H9 (cell line): ENCODE results near the gene BRD7. TPM values are rescaled to one million over a fixed set of nuclear protein-coding genes. Genes with fewer than 3 reads are reported as not detected.
"Not testable (repeated sequence)": the region's sequence is repeated elsewhere in the genome, so short reads cannot be mapped to it uniquely, and the experiment has no call there.

Experiments used
- DNase-seq: peaks from one replicate; pipeline ENCODE4 v3.0.0-alpha.2; 2017
- H2AFZ ChIP-seq: one replicate; pipeline ENCODE4 v1.6.1; 2013; ENCODE audit warnings: mild to moderate bottlenecking, low read length, control low read depth, moderate library complexity
- H2AK5ac ChIP-seq: 2 replicates; pipeline ENCODE4 v1.6.1; 2013; ENCODE audit warnings: low read length, control low read depth, mixed read lengths; ENCODE audit not compliant: insufficient read length
- H2BK120ac ChIP-seq: one replicate; pipeline ENCODE4 v1.6.1; 2013; ENCODE audit warnings: low read depth, mild to moderate bottlenecking, low read length, control low read depth, inconsistent platforms; ENCODE audit not compliant: poor library complexity, severe bottlenecking
- H2BK12ac ChIP-seq: 2 replicates; pipeline ENCODE4 v1.6.1; 2013; ENCODE audit warnings: low read length, control low read depth, mixed read lengths, low read depth; ENCODE audit not compliant: insufficient read length
- H2BK15ac ChIP-seq: 2 replicates; pipeline ENCODE4 v1.6.1; 2013; ENCODE audit warnings: low read depth, low read length, control low read depth
- H2BK20ac ChIP-seq: one replicate; pipeline ENCODE4 v1.6.1; 2013; ENCODE audit warnings: low read depth, mild to moderate bottlenecking, low read length, control low read depth, inconsistent platforms; ENCODE audit not compliant: poor library complexity, severe bottlenecking
- H2BK5ac ChIP-seq: 2 replicates; pipeline ENCODE4 v1.6.1; 2013; ENCODE audit warnings: low read length, control low read depth, mixed read lengths; ENCODE audit not compliant: insufficient read length
- H3K14ac ChIP-seq: 2 replicates; pipeline ENCODE4 v1.6.1; 2013; ENCODE audit warnings: low read length, control low read depth; ENCODE audit not compliant: insufficient read depth
- H3K18ac ChIP-seq: 2 replicates; pipeline ENCODE4 v1.6.1; 2013; ENCODE audit warnings: low read depth, mild to moderate bottlenecking, mixed read lengths, low read length, control low read depth; ENCODE audit not compliant: insufficient read length
- H3K23ac ChIP-seq: 2 replicates; pipeline ENCODE4 v1.6.1; 2013; ENCODE audit warnings: low read length, control low read depth, mixed read lengths, low read depth; ENCODE audit not compliant: insufficient read length
- H3K23me2 ChIP-seq: 2 replicates; pipeline ENCODE4 v1.6.1; 2013; ENCODE audit warnings: low read depth, mild to moderate bottlenecking, mixed read lengths, low read length, control low read depth; ENCODE audit not compliant: insufficient read length, poor library complexity, severe bottlenecking
- H3K27ac ChIP-seq: 2 replicates; pipeline ENCODE4 v1.5.1; 2013; ENCODE audit warnings: low read length, control low read depth, mixed read lengths, low read depth; ENCODE audit not compliant: insufficient read length
- H3K27me3 ChIP-seq: 2 replicates; pipeline ENCODE4 v1.6.1; 2013; ENCODE audit warnings: low read length, control low read depth, inconsistent platforms; ENCODE audit not compliant: insufficient read depth
- H3K4ac ChIP-seq: 2 replicates; pipeline ENCODE4 v1.6.1; 2013; ENCODE audit warnings: low read depth, mild to moderate bottlenecking, control low read depth, inconsistent platforms, low read length, moderate library complexity
- H3K4me1 ChIP-seq: 2 replicates; pipeline ENCODE4 v1.6.1; 2013; ENCODE audit warnings: low read length, control low read depth, inconsistent platforms; ENCODE audit not compliant: insufficient read depth
- H3K4me2 ChIP-seq: 2 replicates; pipeline ENCODE4 v1.6.1; 2013; ENCODE audit warnings: low read length, control low read depth, mixed read lengths; ENCODE audit not compliant: insufficient read length, insufficient read depth
- H3K56ac ChIP-seq: 2 replicates; pipeline ENCODE4 v1.6.1; 2013; ENCODE audit warnings: low read depth, mild to moderate bottlenecking, mixed read lengths, low read length, control low read depth; ENCODE audit not compliant: insufficient read length
- H3K79me1 ChIP-seq: 2 replicates; pipeline ENCODE4 v1.6.1; 2013; ENCODE audit warnings: low read depth, mild to moderate bottlenecking, moderate library complexity, low read length, control low read depth, inconsistent platforms; ENCODE audit not compliant: insufficient read depth, poor library complexity, severe bottlenecking
- H3K79me2 ChIP-seq: 2 replicates; pipeline ENCODE4 v1.6.1; 2013; ENCODE audit warnings: low read length, control low read depth, inconsistent platforms; ENCODE audit not compliant: insufficient read depth
- H3K9ac ChIP-seq: 2 replicates; pipeline ENCODE4 v1.6.1; 2013; ENCODE audit warnings: low read length, control low read depth, mixed read lengths; ENCODE audit not compliant: insufficient read length; ENCODE audit errors: extremely low read depth
- H3K9me3 ChIP-seq: one replicate; pipeline ENCODE4 v1.6.1; 2013; ENCODE audit warnings: low read depth, low read length, inconsistent platforms; ENCODE audit not compliant: control insufficient read depth
- H3T11ph ChIP-seq: one replicate; pipeline ENCODE4 v1.6.1; 2013; ENCODE audit warnings: mild to moderate bottlenecking, low read length, control low read depth, inconsistent platforms
- H4K20me1 ChIP-seq: one replicate; pipeline ENCODE4 v1.6.1; 2013; ENCODE audit not compliant: control insufficient read depth, insufficient read length, insufficient read depth
- H4K5ac ChIP-seq: 2 replicates; pipeline ENCODE4 v1.6.1; 2013; ENCODE audit warnings: low read depth, mild to moderate bottlenecking, mixed read lengths, low read length, control low read depth; ENCODE audit not compliant: insufficient read length
- H4K8ac ChIP-seq: replicated peaks from 2 replicates; pipeline ENCODE4 v1.6.1; 2013; ENCODE audit warnings: low read length, control low read depth, mixed read lengths, low read depth; ENCODE audit not compliant: insufficient read length
- H4K91ac ChIP-seq: 2 replicates; pipeline ENCODE4 v1.6.1; 2013; ENCODE audit warnings: low read depth, mild to moderate bottlenecking, moderate library complexity, mixed read lengths, low read length, control low read depth; ENCODE audit not compliant: insufficient read length
- H3K27ac Mint-ChIP-seq, 3 experiments: 2 replicates in 2 of 3; 3 replicates in 1 of 3; pipeline ENCODE4 v1.8.0; 2020 to 2021; ENCODE audit warnings: mixed read lengths in 3 of 3, mild to moderate bottlenecking in 1 of 3, moderate library complexity in 1 of 3
- H3K27me3 Mint-ChIP-seq: 2 replicates; pipeline ENCODE4 v1.8.0; 2021; ENCODE audit warnings: low read depth, mild to moderate bottlenecking, moderate library complexity, mixed read lengths
- H3K36me3 Mint-ChIP-seq, 3 experiments: 2 replicates in 2 of 3; 3 replicates in 1 of 3; pipeline ENCODE4 v1.8.0; 2020 to 2021; ENCODE audit warnings: low read depth in 3 of 3, mixed read lengths in 3 of 3; ENCODE audit not compliant: insufficient read depth in 1 of 3
- H3K4me1 Mint-ChIP-seq, 2 experiments: 2 replicates each; pipeline ENCODE4 v1.8.0; 2020; ENCODE audit warnings: mixed read lengths in 2 of 2
- H3K4me3 Mint-ChIP-seq, 2 experiments: 2 replicates in 1 of 2; 3 replicates in 1 of 2; pipeline ENCODE4 v1.8.0; 2020 to 2021; ENCODE audit warnings: mild to moderate bottlenecking in 2 of 2, mixed read lengths in 2 of 2, moderate library complexity in 1 of 2
- H3K9me3 Mint-ChIP-seq, 2 experiments: 2 replicates in 1 of 2; 3 replicates in 1 of 2; pipeline ENCODE4 v1.8.0; 2020; ENCODE audit warnings: mild to moderate bottlenecking in 2 of 2, mixed read lengths in 2 of 2, moderate library complexity in 1 of 2
- WGBS: extraction: QIAGEN DNeasy Blood & Tissue Kit; methylation state at CpG from one replicate; pipeline ENCODE4 v1.1.7; 2013; ENCODE audit warnings: missing lambda C conversion rate, low lambda C conversion rate, mixed read lengths; ENCODE audit not compliant: insufficient read length; ENCODE audit errors: extremely low coverage; 5-methylcytosine and 5-hydroxymethylcytosine counted together
- total RNA-seq: library from RNA; stranded (reverse); gene quantifications from 2 replicates; pipeline ENCODE4 v1.2.1, GENCODE V29; 2021

Gene BRD7
- total RNA-seq, 1 experiment from 2014 or later = 112 TPM

GRCh38 chr16:50343566-50343965, 25.2 kb downstream of the BRD7 start:
- H3K18ac ChIP-seq, H4K20me1 ChIP-seq, H3K79me1 ChIP-seq, H2AK5ac ChIP-seq, H3K27me3 Mint-ChIP-seq, H3K4me3 Mint-ChIP-seq, DNase-seq, H3K4me2 ChIP-seq, H3K79me2 ChIP-seq, H2BK5ac ChIP-seq, H3K4me1 ChIP-seq, H3K27me3 ChIP-seq, H2BK20ac ChIP-seq, H2BK120ac ChIP-seq, H4K8ac ChIP-seq, H3K4ac ChIP-seq, H3K23me2 ChIP-seq, H3K27ac ChIP-seq, H2AFZ ChIP-seq, H2BK12ac ChIP-seq, H3K9ac ChIP-seq, H2BK15ac ChIP-seq, H4K91ac ChIP-seq, H3T11ph ChIP-seq, H3K14ac ChIP-seq, H3K23ac ChIP-seq, H3K9me3 Mint-ChIP-seq, H4K5ac ChIP-seq, H3K56ac ChIP-seq, H3K9me3 ChIP-seq: not testable (repeated sequence)
- Mint-ChIP-seq H3K27ac (peak overlapping the region; percentile 22 to 91 (median 42); a peak in 4 of 7 replicates), H3K36me3 (peaks cover 46 to 75% (median 70%) of the 10 kb centered on the region in 3 experiments), H3K4me1 (peaks cover 16 to 17% of the 10 kb centered on the region in 2 experiments)
- WGBS = no CpG with 5 or more reads among the region's 8 CpGs
